NCI-H82 (cell line): ENCODE data around the gene TBC1D10A.

ENCODE experiments used
- DNase-seq: peaks from one replicate; lab custom pipeline; 2025; lab: John Stamatoyannopoulos, UW

Gene TBC1D10A

GRCh38 chr22:30299322-30299721 lies 27.4 kb downstream of the TBC1D10A start:
- DNase-seq = no peak

GRCh38 chr22:30297991-30298701 lies 28.6 kb downstream of the TBC1D10A start:
- peak; percentile 19 for DNase-seq

- DNase-seq = no peak
Measured at GRCh38 chr22:30297276-30297990, 29.3 kb downstream of the TBC1D10A start.

- no peak for DNase-seq
Measured at GRCh38 chr22:30296833-30297232, 29.9 kb downstream of the TBC1D10A start.

- no peak for DNase-seq
Measured at GRCh38 chr22:30296324-30296723, 30.4 kb downstream of the TBC1D10A start.

- no peak for DNase-seq
Measured at GRCh38 chr22:30295576-30295975, 31.2 kb downstream of the TBC1D10A start.

GRCh38 chr22:30294830-30295229 lies 31.9 kb downstream of the TBC1D10A start:
- no peak for DNase-seq

- peak; percentile 82 for DNase-seq
Measured at GRCh38 chr22:30294066-30294465, 32.7 kb downstream of the TBC1D10A start.

GRCh38 chr22:30293026-30293425 lies 33.7 kb downstream of the TBC1D10A start:
- no peak for DNase-seq

GRCh38 chr22:30292069-30292970 lies 34.4 kb downstream of the TBC1D10A start:
- DNase-seq = no peak

GRCh38 chr22:30291058-30291892 lies 35.5 kb downstream of the TBC1D10A start:
- DNase-seq = peak; percentile 33

- peak; percentile 48 for DNase-seq
Measured at GRCh38 chr22:30290342-30291057, 36.2 kb downstream of the TBC1D10A start.

- no peak for DNase-seq
Measured at GRCh38 chr22:30289980-30290313, 36.8 kb downstream of the TBC1D10A start.

GRCh38 chr22:30289141-30289979 lies 37.4 kb downstream of the TBC1D10A start, which contains the start of gene CASTOR1:
TSS of gene CASTOR1 (minus strand) at chr22:30289505. CDS start at chr22:30289497, 8 bp downstream.
- DNase-seq = peak; percentile 98

- no peak for DNase-seq
Measured at GRCh38 chr22:30288419-30289140, 38.2 kb downstream of the TBC1D10A start.

GRCh38 chr22:30287648-30288418 lies 38.9 kb downstream of the TBC1D10A start:
- peak; percentile 85 for DNase-seq

- DNase-seq = peak; percentile 70
Measured at GRCh38 chr22:30286813-30287647, 39.7 kb downstream of the TBC1D10A start.

- DNase-seq = no peak
Measured at GRCh38 chr22:30286331-30286730, 40.4 kb downstream of the TBC1D10A start.
